ENCODE results near the gene COL26A1.
"Not testable (repeated sequence)": the region's sequence is repeated elsewhere in the genome, so short reads cannot be mapped to it uniquely, and the experiment has no call there.

Gene COL26A1

GRCh38 chr7:101450064-101450463 is 87.4 kb downstream of the COL26A1 start:
- Histone ChIP-seq H3K36me3 (ENCODE audit: control insufficient read depth, insufficient read depth, low read length) (peaks cover 12% of the 10 kb centered on the region; the same call in 1 of the 2 replicates), H3K27ac (ENCODE audit: low read depth, low read length) (no peak overlapping the region), H3K9me3 (ENCODE audit: control insufficient read depth, insufficient read depth, low read length) (no peaks in the 10 kb centered on the region), H3K4me1 (ENCODE audit: control insufficient read depth, insufficient read depth, low read length) (no peaks in the 10 kb centered on the region), H3K4me3 (ENCODE audit: low read depth, low read length) (no peak overlapping the region), H3K9ac (ENCODE audit: low read depth, low read length) (no peak overlapping the region), H3K27me3 (ENCODE audit: control insufficient read depth, insufficient read depth, low read length) (no peaks in the 10 kb centered on the region)

GRCh38 chr7:101453617-101454016 is 90.9 kb downstream of the COL26A1 start:
- no peak overlapping the region for H3K9ac ChIP-seq (ENCODE audit: low read depth, low read length)
- H3K27me3 ChIP-seq (ENCODE audit: control insufficient read depth, insufficient read depth, low read length): no peaks in the 10 kb centered on the region
- no peaks in the 10 kb centered on the region for H3K4me1 ChIP-seq (ENCODE audit: control insufficient read depth, insufficient read depth, low read length)
- no peak overlapping the region for H3K4me3 ChIP-seq (ENCODE audit: low read depth, low read length)
- no peak overlapping the region for H3K27ac ChIP-seq (ENCODE audit: low read depth, low read length)
- no peaks in the 10 kb centered on the region for H3K9me3 ChIP-seq (ENCODE audit: control insufficient read depth, insufficient read depth, low read length)
- peaks cover 5% of the 10 kb centered on the region; the same call in 1 of the 2 replicates for H3K36me3 ChIP-seq (ENCODE audit: control insufficient read depth, insufficient read depth, low read length)

DNA sequence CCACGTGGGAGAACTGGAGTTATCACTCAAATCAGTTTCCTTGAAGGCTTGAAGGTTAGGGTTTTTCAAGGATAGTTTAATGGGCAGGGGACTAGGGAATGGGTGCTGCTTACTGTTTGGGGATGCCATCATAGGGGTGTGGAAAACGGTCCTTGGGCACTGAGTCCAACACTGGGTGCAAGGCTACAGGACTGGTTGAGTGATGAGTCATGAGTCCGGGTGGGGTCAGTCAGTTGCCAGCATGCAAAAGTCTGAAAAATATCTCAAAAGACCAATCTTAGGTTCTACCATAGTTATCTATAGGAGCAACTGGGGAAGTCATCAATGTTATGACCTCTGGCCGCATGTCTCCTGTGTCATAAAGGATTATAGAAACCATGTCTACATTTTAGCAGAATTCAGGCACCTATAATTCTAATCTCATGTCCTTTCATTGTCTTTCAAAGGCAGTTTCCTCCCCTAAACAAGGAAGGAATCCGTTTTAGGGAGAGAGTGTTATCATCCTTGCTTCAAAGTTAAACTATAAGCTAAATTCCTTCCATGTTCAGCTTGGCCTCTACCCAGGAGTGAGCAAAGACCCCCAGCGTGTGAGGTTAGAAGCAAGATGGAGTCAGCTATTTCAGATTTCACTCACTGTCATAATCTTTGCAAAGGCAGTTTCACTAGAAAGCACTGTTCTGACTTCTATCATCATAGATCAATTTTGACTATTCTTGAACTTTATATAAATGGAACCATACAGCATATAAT is 94.5 kb downstream of the COL26A1 start:
- Histone ChIP-seq H3K36me3 (ENCODE audit: control insufficient read depth, insufficient read depth, low read length) (no peaks in the 10 kb centered on the region), H3K9me3 (ENCODE audit: control insufficient read depth, insufficient read depth, low read length) (no peaks in the 10 kb centered on the region), H3K4me3 (ENCODE audit: low read depth, low read length) (no peak overlapping the region), H3K9ac (ENCODE audit: low read depth, low read length) (no peak overlapping the region), H3K27me3 (ENCODE audit: control insufficient read depth, insufficient read depth, low read length) (no peaks in the 10 kb centered on the region), H3K4me1 (ENCODE audit: control insufficient read depth, insufficient read depth, low read length) (no peaks in the 10 kb centered on the region), H3K27ac (ENCODE audit: low read depth, low read length) (no peak overlapping the region)

- H3K4me3 ChIP-seq (ENCODE audit: low read depth, low read length): no peak overlapping the region
- H3K4me1 ChIP-seq (ENCODE audit: control insufficient read depth, insufficient read depth, low read length): peaks cover 3% of the 10 kb centered on the region; the same call in 1 of the 2 replicates
- no peaks in the 10 kb centered on the region for H3K9me3 ChIP-seq (ENCODE audit: control insufficient read depth, insufficient read depth, low read length)
- H3K9ac ChIP-seq (ENCODE audit: low read depth, low read length): no peak overlapping the region
- H3K36me3 ChIP-seq (ENCODE audit: control insufficient read depth, insufficient read depth, low read length): no peaks in the 10 kb centered on the region
- H3K27me3 ChIP-seq (ENCODE audit: control insufficient read depth, insufficient read depth, low read length): no peaks in the 10 kb centered on the region
- no peak overlapping the region for H3K27ac ChIP-seq (ENCODE audit: low read depth, low read length)
Observed at GRCh38 chr7:101465131-101465530, 102.5 kb downstream of the COL26A1 start.

GRCh38 chr7:101465576-101466196 is 103.0 kb downstream of the COL26A1 start:
- Histone ChIP-seq H3K27ac (ENCODE audit: low read depth, low read length) (no peak overlapping the region), H3K9me3 (ENCODE audit: control insufficient read depth, insufficient read depth, low read length) (no peaks in the 10 kb centered on the region), H3K4me1 (ENCODE audit: control insufficient read depth, insufficient read depth, low read length) (peaks cover 7% of the 10 kb centered on the region), H3K9ac (ENCODE audit: low read depth, low read length) (no peak overlapping the region), H3K27me3 (ENCODE audit: control insufficient read depth, insufficient read depth, low read length) (no peaks in the 10 kb centered on the region), H3K4me3 (ENCODE audit: low read depth, low read length) (no peak overlapping the region), H3K36me3 (ENCODE audit: control insufficient read depth, insufficient read depth, low read length) (no peaks in the 10 kb centered on the region)

DNA sequence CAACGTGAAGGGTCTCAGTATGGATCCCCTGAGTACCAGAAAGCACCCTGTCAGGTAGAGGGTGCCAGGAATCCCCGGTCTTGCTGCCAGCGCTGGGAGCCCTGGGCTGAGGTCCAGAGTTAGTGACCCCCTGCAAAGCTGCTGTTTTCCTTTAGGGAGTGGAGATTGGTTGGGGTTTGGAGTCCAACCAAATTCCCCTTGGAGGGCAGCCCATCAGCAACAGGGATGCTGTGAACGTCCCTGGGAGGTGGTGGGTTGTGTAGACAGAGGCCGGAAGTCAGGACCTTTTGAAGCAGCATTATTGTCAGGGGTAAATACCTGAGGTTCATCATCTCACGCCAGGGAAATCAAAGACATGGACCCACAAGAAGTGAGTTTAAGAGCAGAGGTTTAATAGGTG is 104.2 kb downstream of the COL26A1 start:
- Histone ChIP-seq H3K9ac (ENCODE audit: low read depth, low read length) (no peak overlapping the region), H3K36me3 (ENCODE audit: control insufficient read depth, insufficient read depth, low read length) (no peaks in the 10 kb centered on the region), H3K4me3 (ENCODE audit: low read depth, low read length) (no peak overlapping the region), H3K27ac (ENCODE audit: low read depth, low read length) (no peak overlapping the region), H3K9me3 (ENCODE audit: control insufficient read depth, insufficient read depth, low read length) (no peaks in the 10 kb centered on the region), H3K27me3 (ENCODE audit: control insufficient read depth, insufficient read depth, low read length) (no peaks in the 10 kb centered on the region), H3K4me1 (ENCODE audit: control insufficient read depth, insufficient read depth, low read length) (peaks cover 13% of the 10 kb centered on the region)

- no peak overlapping the region for H3K4me3 ChIP-seq (ENCODE audit: low read depth, low read length)
Observed at GRCh38 chr7:101468546-101469275, 106.0 kb downstream of the COL26A1 start.

GRCh38 chr7:101470668-101471487 is 108.2 kb downstream of the COL26A1 start:
- peaks cover 13% of the 10 kb centered on the region for H3K4me1 ChIP-seq (ENCODE audit: control insufficient read depth, insufficient read depth, low read length)
- H3K27me3 ChIP-seq (ENCODE audit: control insufficient read depth, insufficient read depth, low read length): no peaks in the 10 kb centered on the region
- no peak overlapping the region; the same call in 1 of the 2 replicates for H3K4me3 ChIP-seq (ENCODE audit: low read depth, low read length)
- H3K27ac ChIP-seq (ENCODE audit: low read depth, low read length): peak overlapping the region; percentile 45
- H3K36me3 ChIP-seq (ENCODE audit: control insufficient read depth, insufficient read depth, low read length): no peaks in the 10 kb centered on the region
- no peak overlapping the region for H3K9ac ChIP-seq (ENCODE audit: low read depth, low read length)
- no peaks in the 10 kb centered on the region for H3K9me3 ChIP-seq (ENCODE audit: control insufficient read depth, insufficient read depth, low read length)

More at GRCh38 chr7:101468546-101469275, 106.0 kb downstream of the COL26A1 start:
- H3K27me3 ChIP-seq (ENCODE audit: control insufficient read depth, insufficient read depth, low read length): no peaks in the 10 kb centered on the region
- H3K36me3 ChIP-seq (ENCODE audit: control insufficient read depth, insufficient read depth, low read length): no peaks in the 10 kb centered on the region
- H3K27ac ChIP-seq (ENCODE audit: low read depth, low read length): no peak overlapping the region
- no peak overlapping the region for H3K9ac ChIP-seq (ENCODE audit: low read depth, low read length)
- peaks cover 13% of the 10 kb centered on the region for H3K4me1 ChIP-seq (ENCODE audit: control insufficient read depth, insufficient read depth, low read length)
- H3K9me3 ChIP-seq (ENCODE audit: control insufficient read depth, insufficient read depth, low read length): no peaks in the 10 kb centered on the region

DNA sequence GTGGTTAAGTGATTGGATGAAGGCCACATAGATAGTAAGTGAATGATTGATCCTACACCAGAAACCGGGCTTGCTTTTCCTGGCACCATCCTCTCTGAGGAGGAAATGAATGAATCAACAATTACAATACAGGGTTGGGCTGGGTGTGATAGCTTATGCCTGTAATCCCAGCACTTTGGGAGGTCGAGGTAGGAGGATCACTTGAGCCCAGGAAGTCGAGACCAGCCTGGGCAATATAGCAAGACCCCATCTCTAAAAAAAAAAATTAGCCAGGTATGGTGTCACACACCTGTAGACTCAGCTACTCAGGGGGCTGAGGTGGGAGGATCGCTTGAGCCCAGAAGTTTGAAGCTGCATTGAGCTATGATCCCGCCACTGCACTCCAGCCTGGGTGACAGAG is 111.5 kb downstream of the COL26A1 start:
- Histone ChIP-seq H3K4me1 (ENCODE audit: control insufficient read depth, insufficient read depth, low read length) (peaks cover 13% of the 10 kb centered on the region), H3K9me3 (ENCODE audit: control insufficient read depth, insufficient read depth, low read length) (no peaks in the 10 kb centered on the region), H3K27ac (ENCODE audit: low read depth, low read length) (no peak overlapping the region), H3K9ac (ENCODE audit: low read depth, low read length) (no peak overlapping the region), H3K27me3 (ENCODE audit: control insufficient read depth, insufficient read depth, low read length) (no peaks in the 10 kb centered on the region), H3K4me3 (ENCODE audit: low read depth, low read length) (no peak overlapping the region), H3K36me3 (ENCODE audit: control insufficient read depth, insufficient read depth, low read length) (no peaks in the 10 kb centered on the region)

- H3K9ac ChIP-seq (ENCODE audit: low read depth, low read length): not testable (repeated sequence)
Observed at GRCh38 chr7:101475691-101476090, 113.0 kb downstream of the COL26A1 start.

More at GRCh38 chr7:101475691-101476090, 113.0 kb downstream of the COL26A1 start:
- H3K27me3 ChIP-seq (ENCODE audit: control insufficient read depth, insufficient read depth, low read length); H3K36me3 ChIP-seq (ENCODE audit: control insufficient read depth, insufficient read depth, low read length); H3K4me1 ChIP-seq (ENCODE audit: control insufficient read depth, insufficient read depth, low read length); H3K4me3 ChIP-seq (ENCODE audit: low read depth, low read length); H3K9me3 ChIP-seq (ENCODE audit: control insufficient read depth, insufficient read depth, low read length); H3K27ac ChIP-seq (ENCODE audit: low read depth, low read length): not testable (repeated sequence)

Data from HUES48 (cell line).